SJSA1 (cell line): ENCODE measurements around the gene USP20. TPM values are rescaled to one million over a fixed set of nuclear protein-coding genes. Genes with fewer than 3 reads are reported as not detected.

ENCODE experiments used
- DNase-seq, 2 experiments: peaks; one replicate each; pipeline ENCODE4 v3.0.0-alpha.2; 2015 to 2020; ENCODE audit warnings: low spot score in 2 of 2, low read depth in 1 of 2
- H3K27ac ChIP-seq: fragments of 250-450 bp; sonication (Bioruptor Pico); 2 replicates; pipeline ENCODE4 v1.5.1; 2020; ENCODE audit warnings: mild to moderate bottlenecking, moderate library complexity
- H3K27me3 ChIP-seq: fragments of 250-450 bp; sonication (Bioruptor Pico); replicated peaks from 2 replicates; pipeline ENCODE4 v1.5.1; 2020; ENCODE audit warnings: mild to moderate bottlenecking, moderate library complexity
- H3K36me3 ChIP-seq: fragments of 250-450 bp; sonication (Bioruptor Pico); 2 replicates; pipeline ENCODE4 v1.5.1; 2020; ENCODE audit warnings: mild to moderate bottlenecking
- H3K4me1 ChIP-seq: fragments of 250-450 bp; sonication (Bioruptor Pico); replicated peaks from 2 replicates; pipeline ENCODE4 v1.6.1; 2021; ENCODE audit warnings: mild to moderate bottlenecking
- H3K4me3 ChIP-seq: fragments of 250-450 bp; sonication (Bioruptor Pico); 2 replicates; pipeline ENCODE4 v1.5.1; 2020; ENCODE audit warnings: mild to moderate bottlenecking
- H3K9me3 ChIP-seq: fragments of 250-450 bp; sonication (Bioruptor Pico); replicated peaks from 2 replicates; pipeline ENCODE4 v1.5.1; 2020; ENCODE audit warnings: mild to moderate bottlenecking
- total RNA-seq: library from RNA; depleted of rRNA; stranded (reverse); fragments of >200 nt; shearing (Covaris generic); gene quantifications from 2 replicates; pipeline ENCODE4 v1.2.3, GENCODE V29; 2014

USP20 gene
- total RNA-seq, 1 experiment from 2014 or later: 2.1 TPM

DNA sequence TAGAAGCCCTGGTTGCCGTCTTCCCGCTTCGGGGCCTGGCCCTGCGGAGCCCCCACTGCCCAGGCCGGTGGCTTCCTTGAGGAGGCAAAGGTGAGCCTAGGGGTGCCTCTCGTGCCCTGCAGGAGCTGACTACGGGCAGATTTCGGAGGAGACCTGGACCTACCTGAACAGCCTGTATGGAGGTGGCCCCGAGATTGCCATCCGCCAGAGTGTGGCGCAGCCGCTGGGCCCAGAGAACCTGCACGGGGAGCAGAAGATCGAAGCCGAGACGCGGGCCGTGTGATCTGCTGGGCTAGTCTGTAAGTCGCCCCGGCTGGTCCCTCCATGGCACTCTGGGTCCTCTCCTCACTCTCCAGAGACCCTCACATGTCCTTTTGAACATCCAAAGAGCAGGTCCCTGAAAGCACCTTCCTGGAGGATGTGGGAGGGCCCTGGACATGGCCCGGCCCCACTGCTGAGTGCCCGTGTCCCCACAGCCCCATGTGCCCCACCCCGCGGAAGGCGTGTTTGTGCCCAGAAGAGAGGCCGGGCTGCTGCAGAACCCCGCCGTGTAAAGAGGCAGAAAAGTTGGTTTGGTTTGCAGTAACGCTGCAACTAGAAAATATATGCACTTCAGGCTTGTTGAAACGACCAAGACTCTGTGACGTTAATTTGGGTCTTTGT lies 44.9 kb downstream of the USP20 start:
- Histone ChIP-seq H3K27ac (no peak overlapping the region), H3K27me3 (no peaks in the 10 kb centered on the region), H3K4me3 (no peak overlapping the region), H3K36me3 (peaks cover 4% of the 10 kb centered on the region; the same call in 1 of the 2 replicates), H3K9me3 (no peaks in the 10 kb centered on the region), H3K4me1 (peaks cover 14% of the 10 kb centered on the region)
- no peak for DNase-seq

DNA sequence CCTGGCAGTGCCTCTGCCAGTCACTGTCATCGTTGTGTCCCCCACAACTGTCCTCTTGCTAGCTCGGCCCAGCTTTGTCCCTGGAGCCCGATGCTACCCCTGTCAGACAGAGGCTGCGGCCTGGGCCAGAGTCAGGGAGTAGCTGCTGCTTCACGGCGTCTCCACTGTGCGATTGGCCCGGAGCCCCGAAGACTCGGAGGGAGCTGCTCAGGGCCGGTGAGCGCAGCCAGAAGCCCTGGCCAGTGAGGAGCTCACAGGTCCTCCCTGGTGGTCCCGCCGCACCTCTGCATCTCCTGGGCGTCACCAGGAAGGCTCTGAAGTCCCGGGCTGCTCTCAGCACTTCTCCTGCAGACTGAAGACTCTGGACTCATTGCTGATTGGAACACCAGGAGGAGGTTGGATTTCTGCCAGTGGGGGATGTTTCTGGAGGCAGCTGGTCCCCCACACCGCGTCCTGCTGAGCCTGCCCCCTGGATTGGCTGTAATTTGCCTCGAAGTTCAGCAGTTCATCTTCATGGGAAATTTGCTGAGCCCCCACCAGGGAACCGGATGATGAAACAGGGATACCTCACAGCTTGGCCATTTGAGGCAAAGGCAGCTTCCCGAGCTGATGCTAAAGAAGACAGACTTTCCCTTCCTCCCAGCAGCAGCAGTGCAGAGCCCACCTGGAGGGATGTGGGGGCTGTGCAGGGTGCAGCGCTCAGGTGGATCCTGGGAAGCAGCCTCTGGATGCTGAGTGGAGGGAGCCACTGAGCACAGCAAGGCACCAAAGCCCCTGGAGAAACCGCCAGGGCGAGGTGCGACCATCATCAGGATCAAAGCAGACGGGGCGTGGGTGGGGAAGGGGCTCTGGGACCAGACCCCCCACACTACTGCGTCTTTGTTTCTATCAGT lies 45.6 kb downstream of the USP20 start:
- H3K27me3 ChIP-seq: no peaks in the 10 kb centered on the region
- no peak overlapping the region for H3K27ac ChIP-seq
- peaks cover 21% of the 10 kb centered on the region for H3K4me1 ChIP-seq
- H3K9me3 ChIP-seq: no peaks in the 10 kb centered on the region
- no peaks in the 10 kb centered on the region; the same call in 1 of the 2 replicates for H3K36me3 ChIP-seq
- no peak overlapping the region for H3K4me3 ChIP-seq
- DNase-seq: no peak

DNA sequence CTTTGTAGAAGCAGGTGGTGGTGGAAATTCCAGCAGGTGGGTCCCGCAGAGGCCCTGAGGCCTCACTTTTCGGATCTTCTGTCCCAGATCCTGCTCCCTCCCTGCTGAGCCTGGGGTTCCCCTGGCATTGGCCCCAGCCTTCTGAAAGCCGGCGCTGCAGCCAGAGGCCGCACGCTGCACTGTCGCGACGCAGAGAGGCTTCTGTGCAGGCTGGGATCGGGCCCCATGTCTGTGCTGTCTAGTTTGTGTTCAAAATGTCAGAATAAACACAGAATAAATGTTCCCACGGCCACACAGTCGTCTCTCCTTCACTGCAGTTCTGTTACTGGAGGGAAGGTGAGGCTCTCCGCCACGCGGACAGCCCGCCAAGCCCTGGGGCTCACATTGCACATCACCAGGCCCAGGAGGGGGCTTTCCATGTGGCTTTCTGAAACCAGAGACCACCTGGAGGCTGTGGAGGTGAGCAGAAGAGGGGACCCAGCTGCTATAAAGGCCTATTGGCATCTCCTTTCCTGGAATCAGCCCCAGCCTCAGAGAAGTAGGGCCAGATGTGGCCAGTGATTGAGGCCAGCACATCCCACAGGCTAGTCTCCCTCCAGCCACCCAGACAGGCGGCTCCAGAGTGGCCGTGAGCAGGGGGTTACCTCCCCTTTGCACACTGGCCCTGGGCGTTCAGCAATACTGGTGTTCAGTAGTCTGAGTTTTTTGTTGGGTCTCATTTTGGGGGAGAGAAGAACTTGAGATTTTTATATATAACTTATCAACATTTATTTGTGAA lies 46.5 kb downstream of the USP20 start:
- H3K4me1 ChIP-seq: peaks cover 30% of the 10 kb centered on the region
- no peak overlapping the region for H3K27ac ChIP-seq
- no peaks in the 10 kb centered on the region for H3K9me3 ChIP-seq
- DNase-seq: no peak
- H3K36me3 ChIP-seq: no peaks in the 10 kb centered on the region
- no peak overlapping the region for H3K4me3 ChIP-seq
- H3K27me3 ChIP-seq: no peaks in the 10 kb centered on the region

DNA sequence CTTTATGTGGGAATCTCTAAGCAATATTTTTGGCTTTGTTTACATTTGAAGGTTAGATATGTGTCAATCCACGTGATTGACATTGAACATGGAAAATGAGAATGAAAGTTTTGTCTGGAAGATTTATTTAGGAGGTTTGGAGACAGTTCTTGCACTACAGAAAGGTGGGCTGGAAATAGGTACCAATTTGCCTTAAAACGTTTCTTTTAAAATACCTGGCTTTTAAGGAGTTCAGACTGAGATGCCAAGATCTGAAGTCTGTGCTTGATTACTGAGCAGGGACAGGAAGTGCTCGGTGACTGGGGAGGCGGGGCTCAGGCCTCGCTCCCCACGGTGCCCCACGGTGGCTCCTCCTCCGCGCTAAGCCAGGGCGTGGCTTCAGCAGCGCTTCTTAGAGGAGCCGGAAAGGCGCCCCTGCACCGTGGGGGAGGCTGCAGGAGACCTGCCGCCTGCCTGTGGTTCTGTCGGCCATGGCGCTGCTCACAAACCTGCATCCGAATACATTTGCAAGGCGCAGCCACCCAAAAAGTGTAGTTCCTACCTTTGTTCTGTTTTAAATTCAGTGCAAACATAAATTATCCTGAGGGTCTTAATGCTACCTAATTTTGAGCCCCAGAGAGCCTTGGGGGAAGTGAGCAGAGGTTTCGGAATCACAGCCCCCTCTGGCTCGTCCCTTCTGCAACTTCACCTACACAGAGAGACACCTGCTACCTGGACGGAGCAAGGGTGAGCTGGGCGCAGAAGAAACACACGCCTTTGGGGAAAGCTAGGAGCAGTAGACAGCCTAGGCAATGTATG lies 49.2 kb downstream of the USP20 start:
- no peaks in the 10 kb centered on the region for H3K27me3 ChIP-seq
- H3K9me3 ChIP-seq: no peaks in the 10 kb centered on the region
- no peak overlapping the region for H3K27ac ChIP-seq
- peak; percentile 64 to 79 for DNase-seq
- no peak overlapping the region for H3K4me3 ChIP-seq
- H3K36me3 ChIP-seq: peaks cover 10% of the 10 kb centered on the region
- peaks cover 49% of the 10 kb centered on the region for H3K4me1 ChIP-seq

DNA sequence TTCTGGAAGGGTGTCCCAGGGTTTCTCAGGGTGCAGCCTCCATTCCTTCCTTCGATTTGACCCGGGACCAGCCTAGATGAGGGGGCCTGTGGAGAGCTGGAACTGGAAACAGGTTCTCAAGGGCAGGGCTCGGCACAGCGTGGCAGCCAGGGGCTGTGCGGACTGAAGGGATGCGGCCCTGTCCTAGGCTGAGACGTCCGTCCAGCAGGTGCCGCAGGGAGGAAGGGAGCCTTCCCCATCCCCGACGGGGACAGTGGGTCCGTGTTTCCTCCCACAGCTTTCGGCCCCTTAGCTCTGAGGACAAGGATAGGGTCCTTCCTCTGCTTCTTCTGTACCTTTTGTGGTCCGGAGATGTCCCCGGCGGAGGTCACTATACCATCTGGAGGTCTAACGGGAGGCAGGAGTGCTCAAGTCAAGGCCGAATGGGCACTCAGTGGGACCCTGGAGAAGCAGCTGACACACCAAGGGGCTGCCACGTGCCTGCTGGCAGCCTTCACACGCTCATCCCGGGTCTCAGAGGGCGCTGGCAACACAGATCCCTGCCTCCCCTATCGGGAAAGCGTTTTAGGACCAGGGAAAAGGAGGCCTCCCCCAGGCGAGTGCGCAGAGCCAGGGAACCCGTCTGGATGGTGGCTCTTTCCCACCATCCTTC lies 49.9 kb downstream of the USP20 start:
- Histone ChIP-seq H3K27ac (no peak overlapping the region), H3K4me3 (no peak overlapping the region)
- DNase-seq: no peak

DNA sequence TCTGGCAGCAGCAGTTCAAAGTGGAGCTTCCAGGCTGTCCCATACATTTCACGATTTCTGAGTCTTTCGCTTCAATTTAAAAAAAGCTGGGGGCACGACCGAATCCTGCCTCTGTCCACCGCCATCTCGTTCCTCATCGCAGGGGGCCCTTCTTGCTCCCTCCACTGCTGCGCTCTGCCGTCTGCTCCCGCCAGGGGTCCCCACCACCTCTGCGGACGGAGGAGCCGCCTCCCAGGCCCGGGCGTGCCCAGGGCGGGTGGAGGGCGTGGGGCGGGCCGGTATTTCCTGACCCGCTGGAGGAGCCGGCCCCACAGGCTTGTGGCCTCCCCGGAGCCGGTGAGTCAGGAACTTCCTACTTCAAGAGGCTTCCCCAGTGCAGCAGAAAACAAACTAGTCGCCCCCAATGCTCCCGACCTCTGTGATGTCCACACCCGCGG lies 50.4 kb downstream of the USP20 start:
- Histone ChIP-seq H3K4me1 (peaks cover 49% of the 10 kb centered on the region), H3K27ac (peak overlapping the region; percentile 27; the same call in 1 of the 2 replicates), H3K9me3 (no peaks in the 10 kb centered on the region), H3K27me3 (no peaks in the 10 kb centered on the region), H3K4me3 (no peak overlapping the region), H3K36me3 (peaks cover 16% of the 10 kb centered on the region)
- peak; percentile 92 to 96 for DNase-seq

More for the DNA sequence above, 49.9 kb downstream of the USP20 start:
- Histone ChIP-seq H3K36me3 (peaks cover 16% of the 10 kb centered on the region), H3K4me1 (peaks cover 49% of the 10 kb centered on the region), H3K27me3 (no peaks in the 10 kb centered on the region), H3K9me3 (no peaks in the 10 kb centered on the region)

DNA sequence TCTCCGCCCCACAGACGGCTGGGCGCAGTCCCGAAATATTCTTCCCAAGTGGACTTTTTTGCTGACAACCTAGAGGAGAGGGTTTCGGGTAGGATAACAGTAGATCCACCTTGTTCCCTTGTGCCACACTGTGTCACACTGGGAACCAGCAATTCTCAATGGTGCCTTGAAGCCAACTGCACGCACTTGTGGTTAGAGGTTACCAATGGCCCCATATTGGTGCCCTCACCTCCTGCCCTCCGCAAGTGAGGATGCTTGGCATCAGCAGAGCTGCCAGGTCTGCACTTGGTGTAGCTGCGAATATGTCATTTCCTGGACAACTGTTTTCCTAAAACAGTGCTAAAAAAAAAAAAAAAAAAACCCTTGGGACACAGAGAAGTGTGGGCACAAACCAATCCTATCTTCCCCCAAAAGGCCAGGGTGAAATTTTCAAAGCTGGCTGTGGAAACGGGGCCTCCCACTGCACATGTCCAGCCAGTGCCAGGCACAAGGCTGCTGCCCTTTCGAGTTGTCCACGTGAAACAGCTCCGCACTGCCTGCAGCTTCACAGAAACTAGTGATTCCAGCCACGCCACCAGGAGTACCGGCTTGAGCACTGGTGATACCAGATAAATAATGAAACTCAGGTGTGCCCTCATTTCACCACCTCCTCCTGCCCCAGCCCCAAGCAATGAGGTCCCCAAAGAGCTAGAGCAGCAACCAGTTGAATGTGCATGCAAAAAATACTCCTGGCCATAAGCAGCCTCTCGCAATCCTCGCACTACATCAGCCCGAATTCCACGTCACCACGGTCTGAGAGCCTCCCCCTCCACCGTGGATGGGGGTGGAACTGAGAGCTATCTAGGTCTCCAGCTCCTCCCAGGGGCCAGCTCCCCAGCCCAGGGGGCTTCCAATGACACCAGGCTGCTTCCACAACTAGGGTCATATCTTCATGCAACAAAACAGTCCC lies 51.2 kb downstream of the USP20 start:
- Histone ChIP-seq H3K4me1 (peaks cover 54% of the 10 kb centered on the region), H3K36me3 (peaks cover 18% of the 10 kb centered on the region), H3K27me3 (no peaks in the 10 kb centered on the region), H3K4me3 (no peak overlapping the region), H3K9me3 (no peaks in the 10 kb centered on the region), H3K27ac (peak overlapping the region; percentile 27; the same call in 1 of the 2 replicates)
- DNase-seq: no peak

DNA sequence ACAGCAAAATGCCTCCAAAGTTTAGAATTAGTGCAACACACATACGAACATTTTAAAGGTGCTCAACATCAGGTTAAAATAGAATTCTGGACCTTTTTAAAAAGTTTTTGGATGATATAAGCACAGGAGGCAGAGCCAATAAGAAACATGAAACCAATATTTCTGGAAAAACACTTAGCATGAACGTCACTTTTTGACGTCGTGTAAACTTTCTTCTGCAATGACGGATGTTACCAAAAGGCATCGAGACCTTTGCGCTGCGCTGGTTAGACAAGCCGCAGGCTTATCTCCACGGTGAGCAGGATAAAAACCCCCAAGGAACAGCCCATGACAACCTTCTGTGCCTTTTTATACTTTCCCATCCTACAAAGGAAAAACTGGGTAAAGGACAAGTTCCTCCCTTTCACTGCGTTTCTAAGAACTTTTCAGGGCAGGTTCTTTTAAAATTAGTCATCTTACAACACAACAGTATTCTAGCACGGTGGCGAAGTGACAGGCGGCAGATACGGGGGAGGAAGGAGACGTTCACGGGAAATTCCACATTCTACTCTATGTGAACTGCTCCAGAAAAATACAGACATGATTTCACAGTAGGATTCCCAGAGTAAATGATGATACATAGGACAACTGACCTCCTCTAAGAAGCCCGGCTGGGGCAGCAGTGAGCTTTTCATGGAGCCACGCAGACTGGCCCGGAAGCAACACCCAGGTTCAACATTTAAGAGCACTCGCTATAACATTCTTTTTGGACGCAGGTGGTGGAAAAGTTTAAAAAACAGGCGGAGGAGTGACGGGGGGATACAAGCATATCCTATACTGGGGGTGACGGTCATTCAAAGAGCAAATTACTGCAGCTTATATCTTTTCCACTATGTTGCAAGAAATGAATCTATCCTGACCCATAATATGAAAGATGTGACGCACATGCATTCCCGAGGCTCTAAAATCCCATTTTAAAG lies 52.4 kb downstream of the USP20 start:
- peak; percentile 69 to 81 for DNase-seq

DNA sequence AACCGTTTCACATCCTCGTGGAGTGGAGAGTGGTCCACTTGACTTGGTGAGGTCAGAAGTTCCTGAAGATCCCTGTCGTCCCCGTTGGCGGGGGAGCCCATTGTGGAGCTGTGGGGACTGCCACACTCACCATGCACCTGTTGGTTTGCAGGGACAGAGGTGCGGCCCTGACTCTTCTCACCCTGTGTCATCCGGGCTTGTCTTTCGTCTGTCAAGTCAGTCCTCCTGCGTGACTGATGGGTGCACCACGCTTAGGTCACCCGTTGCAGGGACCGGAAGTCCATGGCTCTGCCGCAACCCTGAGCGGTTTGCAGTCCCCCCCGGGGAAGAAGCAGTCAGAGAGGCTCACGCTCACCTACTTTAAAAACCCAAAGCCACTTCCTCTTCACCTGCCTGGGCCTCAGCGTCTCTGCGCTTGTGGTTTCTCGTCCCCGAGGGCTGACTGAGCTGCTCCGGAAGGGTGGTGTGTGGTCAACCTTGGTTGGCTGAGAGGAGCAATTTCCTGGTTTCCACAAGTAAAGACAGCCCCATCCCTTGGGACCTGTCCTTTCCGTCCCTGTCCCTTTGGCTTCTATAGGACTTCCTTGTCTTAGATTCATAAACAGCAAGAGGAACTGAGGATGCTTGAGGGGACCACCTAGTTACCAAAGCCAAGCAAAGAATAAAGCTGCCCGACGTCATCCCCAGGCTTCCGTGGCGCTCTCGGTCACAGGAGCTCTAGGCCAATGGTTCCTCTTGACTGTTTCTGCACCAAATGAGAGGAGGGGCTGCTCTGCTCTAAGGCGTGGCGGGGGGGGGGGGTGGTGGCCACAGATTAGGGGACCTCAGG lies 53.2 kb downstream of the USP20 start:
- H3K36me3 ChIP-seq: peaks cover 18% of the 10 kb centered on the region
- peak overlapping the region; percentile 7 for H3K27ac ChIP-seq
- H3K27me3 ChIP-seq: no peaks in the 10 kb centered on the region
- H3K9me3 ChIP-seq: no peaks in the 10 kb centered on the region
- H3K4me1 ChIP-seq: peaks cover 64% of the 10 kb centered on the region
- no peak overlapping the region for H3K4me3 ChIP-seq
- no peak for DNase-seq

More for the DNA sequence above, 52.4 kb downstream of the USP20 start:
- Histone ChIP-seq H3K27me3 (no peaks in the 10 kb centered on the region), H3K4me1 (peaks cover 64% of the 10 kb centered on the region), H3K36me3 (peaks cover 18% of the 10 kb centered on the region), H3K27ac (peak overlapping the region; percentile 37), H3K9me3 (no peaks in the 10 kb centered on the region), H3K4me3 (no peak overlapping the region)

DNA sequence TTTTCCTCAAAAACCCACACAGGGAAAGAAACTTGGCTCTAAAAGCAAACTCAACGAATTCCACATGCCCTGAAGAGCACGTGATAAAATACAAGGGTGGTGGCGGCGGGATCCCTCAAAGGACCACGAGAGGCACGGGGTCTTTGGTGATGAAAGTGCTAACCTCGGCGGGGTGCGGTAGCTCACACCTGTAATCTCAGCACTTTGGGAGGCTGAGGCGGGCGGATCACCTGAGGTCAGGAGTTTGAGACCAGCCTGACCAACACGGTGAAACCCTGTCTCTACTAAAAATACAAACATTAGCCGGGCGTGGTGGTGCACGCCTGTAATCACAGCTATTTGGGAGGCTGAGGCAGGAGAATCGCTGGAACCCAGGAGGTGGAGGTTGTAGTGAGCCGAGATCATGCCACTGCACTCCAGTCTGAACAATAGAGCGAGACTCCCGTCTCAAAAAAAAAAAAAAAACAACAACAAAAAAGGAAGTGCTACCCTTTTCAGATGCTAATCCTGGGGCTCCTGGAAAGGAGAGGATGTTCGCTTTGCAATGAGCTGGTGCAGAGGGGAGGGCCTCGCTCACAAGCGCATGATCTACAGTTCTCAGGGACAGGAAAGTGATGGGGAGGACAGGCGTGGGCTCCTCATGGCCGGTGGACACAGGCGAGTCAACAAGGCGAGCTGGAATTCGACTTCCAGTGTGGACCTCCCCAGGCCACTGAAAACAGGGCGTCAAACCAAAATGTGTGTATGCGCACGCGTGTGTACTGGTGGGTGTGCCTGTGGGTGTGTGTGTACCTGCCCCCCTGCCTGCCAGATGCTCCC lies 54.1 kb downstream of the USP20 start:
- Histone ChIP-seq H3K27me3 (no peaks in the 10 kb centered on the region), H3K4me1 (peaks cover 59% of the 10 kb centered on the region), H3K36me3 (peaks cover 18% of the 10 kb centered on the region), H3K27ac (no peak overlapping the region), H3K4me3 (no peak overlapping the region), H3K9me3 (no peaks in the 10 kb centered on the region)
- no peak for DNase-seq
